Astrocyte (in vitro differentiated cells and primary cell): ENCODE results near the gene KLRC3.

ENCODE experiments used
- CTCF ChIP-seq: IDR thresholded peaks from 2 replicates; pipeline ENCODE4 v1.5.1; 2011; ENCODE audit warnings: low read depth, mild to moderate bottlenecking, inconsistent platforms, low read length, moderate library complexity; ENCODE audit not compliant: insufficient read depth
- EZH2 ChIP-seq: IDR thresholded peaks from 2 replicates; pipeline ENCODE4 v1.6.1; 2012; ENCODE audit warnings: mild to moderate bottlenecking, low read length, inconsistent platforms; ENCODE audit not compliant: insufficient read depth

GRCh38 chr12:10466311-10466710, 45.9 kb upstream of the KLRC3 start:
- TF ChIP-seq CTCF (no peak), EZH2 (no peak)
